Trophoblast cell (in vitro differentiated cells and primary cell): ENCODE data around the gene ATG10.

Experiments used
- DNase-seq, 2 donors: peaks; one replicate each; pipeline ENCODE4 v3.0.0-alpha.2; 2016
- H2AFZ ChIP-seq: 2 replicates; pipeline ENCODE4 v1.6.1; 2013; ENCODE audit warnings: low read length, moderate library complexity, mild to moderate bottlenecking; ENCODE audit not compliant: insufficient read depth, poor library complexity
- H2AK5ac ChIP-seq: 2 replicates; pipeline ENCODE4 v1.6.1; 2013; ENCODE audit warnings: mild to moderate bottlenecking, low read length
- H2BK120ac ChIP-seq: 2 replicates; pipeline ENCODE4 v1.6.1; 2013; ENCODE audit warnings: low read length, mild to moderate bottlenecking, moderate library complexity; ENCODE audit not compliant: insufficient read depth, poor library complexity
- H2BK12ac ChIP-seq: 2 replicates; pipeline ENCODE4 v1.6.1; 2013; ENCODE audit warnings: mild to moderate bottlenecking, low read length, moderate library complexity
- H2BK5ac ChIP-seq: 2 replicates; pipeline ENCODE4 v1.6.1; 2013; ENCODE audit warnings: low read length, low read depth, moderate library complexity, mild to moderate bottlenecking; ENCODE audit not compliant: poor library complexity
- H3K14ac ChIP-seq: 2 replicates; pipeline ENCODE4 v1.6.1; 2013; ENCODE audit warnings: mild to moderate bottlenecking, low read length
- H3K18ac ChIP-seq: 2 replicates; pipeline ENCODE4 v1.6.1; 2013; ENCODE audit warnings: mild to moderate bottlenecking, low read length
- H3K23ac ChIP-seq: 2 replicates; pipeline ENCODE4 v1.6.1; 2013; ENCODE audit warnings: low read length
- H3K27ac ChIP-seq: 2 replicates; pipeline ENCODE4 v1.5.1; 2013; ENCODE audit warnings: low read depth, mild to moderate bottlenecking, inconsistent platforms, low read length, moderate library complexity
- H3K27me3 ChIP-seq: 2 replicates; pipeline ENCODE4 v1.6.1; 2013; ENCODE audit warnings: inconsistent platforms, mild to moderate bottlenecking, low read length, moderate library complexity; ENCODE audit not compliant: insufficient read depth
- H3K36me3 ChIP-seq, 2 experiments: 1 replicate in 1 of 2; 2 replicates in 1 of 2; pipeline ENCODE4 v1.6.1; 2013; ENCODE audit warnings: low read length in 2 of 2, mild to moderate bottlenecking in 2 of 2, moderate library complexity in 1 of 2; ENCODE audit not compliant: insufficient read depth in 2 of 2, control insufficient read depth in 1 of 2
- H3K4ac ChIP-seq: 2 replicates; pipeline ENCODE4 v1.6.1; 2013; ENCODE audit warnings: low read depth, mild to moderate bottlenecking, low read length, moderate library complexity
- H3K4me1 ChIP-seq, 2 experiments: 1 replicate in 1 of 2; 2 replicates in 1 of 2; pipeline ENCODE4 v1.6.1; 2013; ENCODE audit warnings: low read length in 2 of 2, mild to moderate bottlenecking in 2 of 2, moderate library complexity in 1 of 2; ENCODE audit not compliant: insufficient read depth in 2 of 2, control insufficient read depth in 1 of 2
- H3K4me2 ChIP-seq: 2 replicates; pipeline ENCODE4 v1.6.1; 2013; ENCODE audit warnings: inconsistent platforms, mild to moderate bottlenecking, low read length, moderate library complexity
- H3K4me3 ChIP-seq: 2 replicates; pipeline ENCODE4 v1.5.1; 2013; ENCODE audit warnings: mild to moderate bottlenecking, low read depth, low read length, inconsistent platforms
- H3K79me1 ChIP-seq: one replicate; pipeline ENCODE4 v1.6.1; 2013; ENCODE audit warnings: low read length
- H3K79me2 ChIP-seq: 2 replicates; pipeline ENCODE4 v1.6.1; 2013; ENCODE audit warnings: low read length, mild to moderate bottlenecking; ENCODE audit not compliant: control insufficient read depth, insufficient read depth, poor library complexity
- H3K9ac ChIP-seq: 2 replicates; pipeline ENCODE4 v1.6.1; 2013; ENCODE audit warnings: mild to moderate bottlenecking, low read length
- H3K9me3 ChIP-seq: 2 replicates; pipeline ENCODE4 v1.6.1; 2013; ENCODE audit warnings: low read depth, mild to moderate bottlenecking, control low read depth, inconsistent platforms, low read length; ENCODE audit not compliant: insufficient read depth
- H4K12ac ChIP-seq: 2 replicates; pipeline ENCODE4 v1.6.1; 2013; ENCODE audit warnings: low read depth, mild to moderate bottlenecking, low read length, moderate library complexity
- H4K8ac ChIP-seq: 2 replicates; pipeline ENCODE4 v1.6.1; 2013; ENCODE audit warnings: low read depth, mild to moderate bottlenecking, low read length, moderate library complexity
- H4K91ac ChIP-seq: one replicate; pipeline ENCODE4 v1.6.1; 2013; ENCODE audit warnings: low read depth, mild to moderate bottlenecking, low read length, moderate library complexity
- WGBS: extraction: QIAGEN DNeasy Blood & Tissue Kit; methylation state at CpG from one replicate; pipeline ENCODE4 v1.1.7; 2013; ENCODE audit warnings: missing lambda C conversion rate; ENCODE audit not compliant: insufficient read length, insufficient coverage; ENCODE audit errors: extremely low coverage; 5-methylcytosine and 5-hydroxymethylcytosine counted together

ATG10 gene

GRCh38 chr5:82183828-82184227, 212.0 kb downstream of the ATG10 start:
- Histone ChIP-seq H3K14ac (no peak overlapping the region), H3K23ac (no peak overlapping the region), H3K27me3 (no peaks in the 10 kb centered on the region), H3K36me3 (no peaks in the 10 kb centered on the region), H2BK12ac (no peak overlapping the region), H3K4me2 (no peak overlapping the region), H3K79me2 (no peaks in the 10 kb centered on the region), H3K9me3 (no peaks in the 10 kb centered on the region), H3K4me1 (no peaks in the 10 kb centered on the region), H3K27ac (no peak overlapping the region), H3K79me1 (no peaks in the 10 kb centered on the region), H3K9ac (no peak overlapping the region), H3K4ac (no peak overlapping the region), H2BK5ac (no peak overlapping the region), H2AK5ac (no peak overlapping the region), H4K12ac (no peak overlapping the region), H2BK120ac (no peak overlapping the region), H4K8ac (no peak overlapping the region), H3K18ac (no peak overlapping the region), H2AFZ (no peak overlapping the region), H4K91ac (no peak overlapping the region), H3K4me3 (no peak overlapping the region)
- WGBS = no CpG with 5 or more reads among the region's 1 CpG
- peak in 1 of 2 donors; percentile 34 for DNase-seq

DNA sequence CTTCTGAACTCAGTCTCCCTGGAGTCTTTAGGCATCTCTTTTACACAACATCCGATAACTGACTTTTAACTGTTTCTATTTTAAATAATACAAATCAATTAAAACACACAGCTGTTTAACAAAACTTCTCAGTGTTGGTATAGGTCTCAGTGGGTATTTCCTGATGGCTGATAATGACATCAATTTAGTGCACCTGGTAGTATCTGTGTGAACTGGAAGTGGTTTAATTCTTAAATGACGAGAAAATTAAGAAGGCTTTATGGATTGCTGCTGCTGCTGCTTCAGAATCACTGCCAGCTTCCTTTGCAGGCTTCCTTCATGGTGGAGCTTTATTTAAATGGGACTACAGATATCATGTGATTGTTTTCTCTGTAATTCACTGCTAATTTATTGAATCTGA, 214.0 kb downstream of the ATG10 start:
- Histone ChIP-seq H3K79me2 (no peaks in the 10 kb centered on the region), H2BK120ac (no peak overlapping the region), H3K18ac (no peak overlapping the region), H3K9me3 (no peaks in the 10 kb centered on the region), H3K4ac (no peak overlapping the region), H4K8ac (no peak overlapping the region), H3K36me3 (no peaks in the 10 kb centered on the region), H3K27ac (no peak overlapping the region), H3K79me1 (no peaks in the 10 kb centered on the region), H3K4me1 (no peaks in the 10 kb centered on the region), H2AFZ (no peak overlapping the region), H3K9ac (no peak overlapping the region), H3K14ac (no peak overlapping the region), H2BK12ac (no peak overlapping the region), H4K91ac (no peak overlapping the region), H3K4me2 (no peak overlapping the region), H2AK5ac (no peak overlapping the region), H4K12ac (no peak overlapping the region), H2BK5ac (no peak overlapping the region), H3K27me3 (no peaks in the 10 kb centered on the region), H3K4me3 (no peak overlapping the region), H3K23ac (no peak overlapping the region)
- DNase-seq = no peak
- no CpG with 5 or more reads among the region's 2 CpGs for WGBS

DNA sequence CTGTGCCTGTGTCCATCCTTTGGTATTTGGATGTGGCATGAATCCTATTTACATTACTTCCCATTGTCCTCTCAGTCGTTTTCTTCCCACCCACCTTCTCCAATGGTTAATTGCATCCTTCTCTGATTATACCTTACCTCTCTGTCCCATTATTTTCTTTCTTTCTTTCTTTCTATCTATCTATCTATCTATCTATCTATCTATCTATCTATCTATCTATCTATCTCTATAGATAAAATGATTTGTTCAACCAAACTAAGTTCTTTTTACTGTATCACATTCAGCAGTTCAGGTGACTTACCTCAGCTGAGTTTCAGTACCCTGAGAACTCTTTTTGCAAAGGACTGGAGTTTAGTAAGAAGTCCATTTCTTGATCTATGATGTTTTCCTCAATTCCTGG, 225.7 kb downstream of the ATG10 start:
- Histone ChIP-seq H4K8ac (no peak overlapping the region), H3K4ac (no peak overlapping the region), H2AFZ (no peak overlapping the region), H3K14ac (no peak overlapping the region), H3K79me1 (no peaks in the 10 kb centered on the region), H3K4me1 (no peaks in the 10 kb centered on the region), H3K23ac (no peak overlapping the region), H3K4me3 (no peak overlapping the region), H3K27ac (no peak overlapping the region), H3K36me3 (no peaks in the 10 kb centered on the region), H3K9me3 (no peaks in the 10 kb centered on the region), H3K4me2 (no peak overlapping the region), H3K79me2 (no peaks in the 10 kb centered on the region), H2AK5ac (no peak overlapping the region), H2BK120ac (no peak overlapping the region), H2BK5ac (no peak overlapping the region), H3K27me3 (no peaks in the 10 kb centered on the region), H3K18ac (no peak overlapping the region), H3K9ac (no peak overlapping the region), H4K12ac (no peak overlapping the region), H4K91ac (no peak overlapping the region), H2BK12ac (no peak overlapping the region)
- no peak for DNase-seq
- no CpG with 5 or more reads among the region's 1 CpG for WGBS

GRCh38 chr5:82204567-82204966, 232.7 kb downstream of the ATG10 start:
- Histone ChIP-seq H2AFZ (no peak overlapping the region), H3K14ac (no peak overlapping the region), H3K9me3 (no peaks in the 10 kb centered on the region), H2BK120ac (no peak overlapping the region), H3K79me1 (no peaks in the 10 kb centered on the region), H4K12ac (no peak overlapping the region), H2BK12ac (no peak overlapping the region), H2AK5ac (no peak overlapping the region), H3K4me1 (no peaks in the 10 kb centered on the region), H3K18ac (no peak overlapping the region), H3K27me3 (no peaks in the 10 kb centered on the region), H3K9ac (no peak overlapping the region), H3K4ac (no peak overlapping the region), H4K91ac (no peak overlapping the region), H3K79me2 (no peaks in the 10 kb centered on the region), H3K36me3 (no peaks in the 10 kb centered on the region), H2BK5ac (no peak overlapping the region), H3K4me3 (no peak overlapping the region), H3K27ac (no peak overlapping the region), H3K23ac (no peak overlapping the region), H3K4me2 (no peak overlapping the region), H4K8ac (no peak overlapping the region)
- peak in 1 of 2 donors; percentile 10 for DNase-seq
- WGBS = no CpG with 5 or more reads among the region's 2 CpGs
